ENCODE measurements around the gene CDH23.
"Not testable (repeated sequence)": the region's sequence is repeated elsewhere in the genome, so short reads cannot be mapped to it uniquely, and the experiment has no call there.

DNA sequence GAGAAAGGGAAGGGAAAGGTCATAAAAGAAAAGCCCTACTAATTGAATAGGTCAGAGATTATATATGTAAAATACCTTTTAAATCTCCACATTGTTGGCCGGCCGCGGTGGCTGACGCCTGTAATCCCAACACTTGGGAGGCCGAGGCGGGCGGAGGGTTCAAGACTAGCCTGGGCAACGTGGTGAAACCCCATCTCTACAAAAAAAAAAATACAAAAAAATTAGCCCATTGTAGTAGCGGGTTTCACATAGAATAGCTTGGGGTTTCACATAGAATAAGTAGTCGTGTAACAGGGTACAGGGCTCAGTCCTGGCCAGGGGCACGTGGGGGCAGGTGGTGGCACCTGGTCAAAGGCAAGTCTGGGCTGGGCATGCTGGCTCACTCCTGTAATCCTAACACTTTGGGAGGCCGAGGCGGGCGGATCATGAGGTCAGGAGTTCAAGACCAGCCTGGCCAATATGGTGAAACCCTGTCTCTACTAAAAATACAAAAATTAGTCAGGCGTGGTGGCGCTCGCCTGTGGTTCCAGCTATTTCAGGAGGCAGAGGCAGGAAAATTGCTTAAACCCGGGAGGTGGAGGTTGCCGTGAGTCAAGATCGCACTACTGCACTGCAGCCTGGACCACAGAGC, 454.9 kb downstream of the CDH23 start:
- not testable (repeated sequence) for TF ChIP-seq POLR2A (IDR thresholded peaks at IDR 0.05; ENCODE audit: low read depth); POLR2AphosphoS5 (IDR thresholded peaks at IDR 0.05)
